ENCODE results near the gene CCDC50. TPM values are rescaled to one million over a fixed set of nuclear protein-coding genes. Genes with fewer than 3 reads are reported as not detected.

Gene CCDC50, protein sequence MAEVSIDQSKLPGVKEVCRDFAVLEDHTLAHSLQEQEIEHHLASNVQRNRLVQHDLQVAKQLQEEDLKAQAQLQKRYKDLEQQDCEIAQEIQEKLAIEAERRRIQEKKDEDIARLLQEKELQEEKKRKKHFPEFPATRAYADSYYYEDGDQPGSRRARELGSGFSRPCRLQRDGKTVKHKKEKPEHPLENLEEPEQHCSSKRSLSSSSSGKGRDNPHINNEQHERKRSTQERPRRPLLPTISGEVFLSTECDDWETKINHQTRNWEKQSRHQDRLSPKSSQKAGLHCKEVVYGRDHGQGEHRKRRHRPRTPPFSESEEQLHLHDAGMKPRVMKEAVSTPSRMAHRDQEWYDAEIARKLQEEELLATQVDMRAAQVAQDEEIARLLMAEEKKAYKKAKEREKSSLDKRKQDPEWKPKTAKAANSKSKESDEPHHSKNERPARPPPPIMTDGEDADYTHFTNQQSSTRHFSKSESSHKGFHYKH
- total RNA-seq: 10 to 100 TPM; 54.7 to 99.8 (median 72.5) TPM

- peak within 1 kb of the TSS; percentile 61 to 94 (median 74) for H3K4me3 ChIP-seq
- DNase-seq: peak; percentile 84 to 95
- H3K36me3 ChIP-seq: no peaks in the 10 kb centered on the region
- H3K27ac ChIP-seq: peak within 1 kb of the TSS; percentile 85 to 99 (median 93)
- WGBS, 2 donors: 1 to 2% methylated on average over 14 to 39 of the region's 63 CpGs
- ATAC-seq (ENCODE audit: low FRiP score in 2 of 2): peak; percentile 86 to 92
- no peaks in the 10 kb centered on the region for H3K9me3 ChIP-seq
- peaks cover 15 to 31% (median 22%) of the 10 kb centered on the region in 4 donors for H3K4me1 ChIP-seq
- H3K27me3 ChIP-seq: peaks cover 0 to 6% (median 0%) of the 10 kb centered on the region in 4 donors
- TF ChIP-seq EP300 (IDR thresholded peaks at IDR 0.05): no peak
- peak in 1 of 2 donors; percentile 81 for TF ChIP-seq POLR2AphosphoS5 (IDR thresholded peaks at IDR 0.05)
- TF ChIP-seq POLR2A (IDR thresholded peaks at IDR 0.05): peak in 3 of 4 donors; percentile 9 to 75 (median 56)
- TF ChIP-seq CTCF (IDR thresholded peaks at IDR 0.05): peak in 3 of 6 experiments; percentile 12 to 36 (median 15)
Observed at GRCh38 chr3:191328962-191329653, at the start of gene CCDC50. CCDC50 (plus strand) TSS chr3:191329394; CDS start chr3:191329675, 281 bp downstream.

GRCh38 chr3:191280111-191280510, 49.1 kb upstream of the CCDC50 start:
- TF ChIP-seq POLR2AphosphoS5 (IDR thresholded peaks at IDR 0.05) (no peak), CTCF (IDR thresholded peaks at IDR 0.05) (no peak), EP300 (IDR thresholded peaks at IDR 0.05) (no peak), POLR2A (IDR thresholded peaks at IDR 0.05) (no peak)
- 53 to 55% methylated on average over 1 of the region's 1 CpG for WGBS, 2 donors
- H3K36me3 ChIP-seq: no peaks in the 10 kb centered on the region
- H3K27ac ChIP-seq: no peak overlapping the region
- H3K4me1 ChIP-seq: no peaks in the 10 kb centered on the region
- H3K4me3 ChIP-seq: no peak overlapping the region
- H3K9me3 ChIP-seq: no peaks in the 10 kb centered on the region
- no peak for ATAC-seq (ENCODE audit: low FRiP score in 2 of 2)
- no peaks in the 10 kb centered on the region for H3K27me3 ChIP-seq
- no peak for DNase-seq

DNA sequence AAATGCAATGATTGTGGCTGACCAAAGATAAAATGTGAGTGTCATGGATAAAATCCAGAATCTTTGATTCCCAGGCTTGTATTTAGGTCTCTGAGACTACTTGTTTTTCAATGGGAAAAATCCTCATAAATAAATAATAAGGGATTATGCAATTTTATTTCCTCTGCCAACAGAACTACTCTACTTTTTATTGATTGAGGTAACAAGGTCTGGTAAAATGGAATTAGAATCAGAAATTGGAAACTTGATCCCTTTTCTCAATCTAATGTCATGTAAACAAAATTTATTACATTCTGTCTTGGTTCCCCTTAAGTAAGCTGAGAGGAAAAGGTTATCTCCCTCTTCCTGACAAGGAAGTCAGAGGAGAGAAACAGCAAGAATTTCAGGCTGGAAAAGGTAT, 48.3 kb upstream of the CCDC50 start:
- TF ChIP-seq EP300 (IDR thresholded peaks at IDR 0.05) (no peak), CTCF (IDR thresholded peaks at IDR 0.05) (no peak), POLR2A (IDR thresholded peaks at IDR 0.05) (no peak), POLR2AphosphoS5 (IDR thresholded peaks at IDR 0.05) (no peak)
- Histone ChIP-seq H3K27me3 (no peaks in the 10 kb centered on the region), H3K27ac (no peak overlapping the region), H3K36me3 (no peaks in the 10 kb centered on the region), H3K4me1 (no peaks in the 10 kb centered on the region), H3K4me3 (no peak overlapping the region), H3K9me3 (no peaks in the 10 kb centered on the region)
- no peak for ATAC-seq (ENCODE audit: low FRiP score in 2 of 2)
- no peak for DNase-seq

DNA sequence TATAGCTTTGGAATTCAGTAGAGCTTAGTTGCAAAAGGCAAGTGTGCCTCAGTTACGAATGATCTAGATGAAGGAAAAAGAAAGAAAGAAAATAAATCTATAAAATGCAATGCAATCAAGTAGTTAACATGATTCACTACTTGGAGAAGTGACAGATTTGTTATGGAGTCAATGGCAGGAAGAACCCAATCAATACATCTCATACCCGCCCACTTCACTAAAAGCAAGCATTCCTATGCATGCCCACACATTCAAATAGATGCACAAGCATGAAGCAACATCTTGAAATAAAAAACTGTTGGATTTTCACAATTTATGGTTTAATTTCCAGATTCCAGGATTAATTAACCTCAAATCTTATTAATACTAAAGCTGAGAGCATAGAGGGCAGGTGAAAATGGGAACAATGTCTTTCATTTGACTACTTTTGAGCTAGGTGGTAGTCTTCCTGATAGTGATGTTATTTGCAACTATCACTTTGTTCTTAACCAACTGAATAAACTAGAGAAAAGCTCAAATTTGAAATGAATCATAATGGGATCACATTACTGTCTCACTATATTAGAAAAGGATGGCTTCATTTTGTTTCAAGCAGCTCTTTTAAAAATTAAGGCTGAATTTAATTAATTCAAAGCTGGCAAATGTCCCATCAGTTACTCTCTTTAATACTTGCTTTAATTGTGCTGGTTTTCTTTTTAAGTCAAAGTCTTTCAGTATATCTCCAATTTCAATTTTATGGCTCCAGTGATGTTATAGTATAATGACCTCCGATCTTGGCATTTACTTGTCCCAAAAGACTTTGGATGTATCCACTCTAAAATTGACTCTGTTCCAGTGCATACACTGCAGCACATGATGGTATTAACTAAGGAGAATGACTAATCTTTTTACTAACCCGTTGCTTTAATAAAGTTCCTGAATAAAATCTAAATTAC, 46.7 kb upstream of the CCDC50 start:
- H3K27ac ChIP-seq: no peak overlapping the region
- no peaks in the 10 kb centered on the region for H3K9me3 ChIP-seq
- H3K36me3 ChIP-seq: no peaks in the 10 kb centered on the region
- DNase-seq (no peak), ATAC-seq (ENCODE audit: low FRiP score in 2 of 2) (no peak)
- no peak overlapping the region for H3K4me3 ChIP-seq
- no peak for TF ChIP-seq CTCF (IDR thresholded peaks at IDR 0.05)
- TF ChIP-seq EP300 (IDR thresholded peaks at IDR 0.05): no peak
- TF ChIP-seq POLR2A (IDR thresholded peaks at IDR 0.05): no peak
- no peak for TF ChIP-seq POLR2AphosphoS5 (IDR thresholded peaks at IDR 0.05)
- H3K4me1 ChIP-seq: no peaks in the 10 kb centered on the region
- WGBS, 2 donors: 67 to 69% methylated on average over 4 of the region's 4 CpGs
- H3K27me3 ChIP-seq: no peaks in the 10 kb centered on the region

Data from upper lobe of left lung (tissue), 6 donors.